Mesendoderm (in vitro differentiated cells): ENCODE results near the gene CNOT11.
"Not testable (repeated sequence)": the region's sequence is repeated elsewhere in the genome, so short reads cannot be mapped to it uniquely, and the experiment has no call there.

ENCODE experiments used
- DNase-seq: peaks from one replicate; pipeline ENCODE4 v3.0.0; 2013
- H2AK5ac ChIP-seq: 2 replicates; pipeline ENCODE4 v1.6.1; 2013; ENCODE audit warnings: low read length, inconsistent platforms
- H2BK120ac ChIP-seq: 2 replicates; pipeline ENCODE4 v1.6.1; 2013; ENCODE audit warnings: low read depth, mild to moderate bottlenecking, low read length, moderate library complexity, mixed read lengths
- H2BK15ac ChIP-seq: replicated peaks from 2 replicates; pipeline ENCODE4 v1.6.1; 2013; ENCODE audit warnings: low read depth, mild to moderate bottlenecking, moderate library complexity
- H2BK5ac ChIP-seq: 2 replicates; pipeline ENCODE4 v1.6.1; 2013; ENCODE audit warnings: low read length, inconsistent platforms
- H3K18ac ChIP-seq: 2 replicates; pipeline ENCODE4 v1.6.1; 2013; ENCODE audit warnings: mild to moderate bottlenecking, low read length, mixed read lengths
- H3K23ac ChIP-seq: one replicate; pipeline ENCODE4 v1.6.1; 2013; ENCODE audit warnings: low read length
- H3K27ac ChIP-seq: 2 replicates; pipeline ENCODE4 v1.5.1; 2013; ENCODE audit warnings: low read depth, mild to moderate bottlenecking, inconsistent platforms, low read length, moderate library complexity
- H3K27me3 ChIP-seq: 2 replicates; pipeline ENCODE4 v1.6.1; 2013; ENCODE audit warnings: low read length, control low read depth, mild to moderate bottlenecking, inconsistent platforms; ENCODE audit not compliant: insufficient read depth, poor library complexity
- H3K36me3 ChIP-seq: 2 replicates; pipeline ENCODE4 v1.6.1; 2013; ENCODE audit warnings: low read length, inconsistent platforms; ENCODE audit not compliant: control insufficient read depth, insufficient read depth
- H3K4ac ChIP-seq: one replicate; pipeline ENCODE4 v1.6.1; 2013; ENCODE audit warnings: low read depth, mild to moderate bottlenecking, low read length, moderate library complexity
- H3K4me1 ChIP-seq: 2 replicates; pipeline ENCODE4 v1.6.1; 2013; ENCODE audit warnings: low read depth, low read length, inconsistent platforms; ENCODE audit not compliant: control insufficient read depth
- H3K4me2 ChIP-seq: 2 replicates; pipeline ENCODE4 v1.6.1; 2013; ENCODE audit warnings: low read length
- H3K4me3 ChIP-seq: 2 replicates; pipeline ENCODE4 v1.5.1; 2013; ENCODE audit warnings: mild to moderate bottlenecking, low read length
- H3K56ac ChIP-seq: one replicate; pipeline ENCODE4 v1.6.1; 2013; ENCODE audit warnings: low read length
- H3K79me1 ChIP-seq: 2 replicates; pipeline ENCODE4 v1.6.1; 2013; ENCODE audit warnings: low read length, inconsistent platforms
- H3K79me2 ChIP-seq: 2 replicates; pipeline ENCODE4 v1.6.1; 2013; ENCODE audit warnings: mild to moderate bottlenecking, low read length; ENCODE audit not compliant: control insufficient read depth, insufficient read depth
- H3K9ac ChIP-seq: 2 replicates; pipeline ENCODE4 v1.6.1; 2013; ENCODE audit warnings: low read length, inconsistent platforms
- H4K5ac ChIP-seq: one replicate; pipeline ENCODE4 v1.6.1; 2013; ENCODE audit warnings: low read length
- H4K8ac ChIP-seq: one replicate; pipeline ENCODE4 v1.6.1; 2013; ENCODE audit warnings: low read depth, mild to moderate bottlenecking, control low read depth, low read length, moderate library complexity
- WGBS: extraction: QIAGEN DNeasy Blood & Tissue Kit; methylation state at CpG from one replicate; pipeline ENCODE4 v1.1.7; 2013; ENCODE audit warnings: low lambda C conversion rate, missing lambda C conversion rate; ENCODE audit not compliant: insufficient coverage; ENCODE audit errors: extremely low coverage; 5-methylcytosine and 5-hydroxymethylcytosine counted together

Gene CNOT11

DNA sequence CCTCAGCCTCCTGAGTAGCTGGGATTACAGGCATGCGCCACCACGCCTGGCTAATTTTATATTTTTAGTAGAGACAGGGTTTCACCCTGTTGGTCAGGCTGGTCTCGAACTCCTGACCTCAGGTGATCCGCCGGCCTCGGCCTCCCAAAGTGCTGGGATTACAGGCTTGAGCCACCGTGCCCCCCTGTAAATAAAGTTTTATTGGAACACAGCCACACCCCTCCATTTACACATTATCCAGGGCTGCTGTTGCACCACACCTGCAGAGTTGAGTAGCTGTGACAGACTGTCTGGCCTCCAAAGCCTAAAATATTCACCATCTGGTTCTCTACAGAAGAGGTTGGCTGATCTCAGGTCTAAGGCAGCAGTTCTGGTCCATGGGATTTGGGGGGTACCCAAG is 32.6 kb upstream of the CNOT11 start:
- H3K23ac ChIP-seq, DNase-seq, H3K18ac ChIP-seq, H3K4me1 ChIP-seq, H2BK120ac ChIP-seq, H3K4me2 ChIP-seq, H3K4ac ChIP-seq, H3K27me3 ChIP-seq, H3K36me3 ChIP-seq, H2AK5ac ChIP-seq, H2BK15ac ChIP-seq, H3K4me3 ChIP-seq, H3K56ac ChIP-seq, H2BK5ac ChIP-seq, H3K79me2 ChIP-seq, H3K9ac ChIP-seq, H3K79me1 ChIP-seq, H4K5ac ChIP-seq, H3K27ac ChIP-seq, H4K8ac ChIP-seq: not testable (repeated sequence)
- no CpG with 5 or more reads among the region's 7 CpGs for WGBS

DNA sequence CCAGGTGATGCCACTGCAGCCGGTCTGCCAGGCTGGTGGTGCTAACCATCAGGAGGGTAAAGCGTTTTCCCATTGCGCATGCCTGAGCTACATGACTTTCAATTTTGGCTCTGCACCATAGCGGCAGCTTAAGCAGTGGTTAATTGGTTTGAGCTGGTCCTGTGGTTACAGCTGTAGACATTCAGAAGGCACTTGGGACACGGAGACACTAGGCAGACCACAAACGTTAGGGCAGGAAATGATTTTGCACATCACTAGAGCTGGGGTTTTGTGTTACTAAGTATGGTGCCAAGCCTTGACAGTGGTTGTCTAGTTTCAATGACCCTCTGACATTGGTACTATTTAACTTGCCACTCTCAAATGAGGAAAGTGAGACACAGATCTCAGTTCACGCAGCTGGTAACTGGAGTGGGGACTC is 28.9 kb upstream of the CNOT11 start:
- H3K36me3 ChIP-seq, result no peaks in the 10 kb centered on the region
- H3K79me1 ChIP-seq, result no peaks in the 10 kb centered on the region
- H3K4me3 ChIP-seq, result no peak overlapping the region
- no peak overlapping the region for H2AK5ac ChIP-seq
- H3K4me2 ChIP-seq, result no peak overlapping the region
- H2BK5ac ChIP-seq, result no peak overlapping the region
- no peak overlapping the region for H4K5ac ChIP-seq
- H2BK120ac ChIP-seq, result no peak overlapping the region
- WGBS, result no CpG with 5 or more reads among the region's 7 CpGs
- no peak overlapping the region for H2BK15ac ChIP-seq
- DNase-seq, result no peak
- H3K27me3 ChIP-seq, result no peaks in the 10 kb centered on the region
- H3K56ac ChIP-seq, result no peak overlapping the region
- H3K23ac ChIP-seq, result no peak overlapping the region
- H4K8ac ChIP-seq, result no peak overlapping the region
- no peak overlapping the region for H3K27ac ChIP-seq
- no peak overlapping the region for H3K18ac ChIP-seq
- no peaks in the 10 kb centered on the region for H3K4me1 ChIP-seq
- no peak overlapping the region for H3K4ac ChIP-seq
- H3K79me2 ChIP-seq, result no peaks in the 10 kb centered on the region
- H3K9ac ChIP-seq, result no peak overlapping the region

DNA sequence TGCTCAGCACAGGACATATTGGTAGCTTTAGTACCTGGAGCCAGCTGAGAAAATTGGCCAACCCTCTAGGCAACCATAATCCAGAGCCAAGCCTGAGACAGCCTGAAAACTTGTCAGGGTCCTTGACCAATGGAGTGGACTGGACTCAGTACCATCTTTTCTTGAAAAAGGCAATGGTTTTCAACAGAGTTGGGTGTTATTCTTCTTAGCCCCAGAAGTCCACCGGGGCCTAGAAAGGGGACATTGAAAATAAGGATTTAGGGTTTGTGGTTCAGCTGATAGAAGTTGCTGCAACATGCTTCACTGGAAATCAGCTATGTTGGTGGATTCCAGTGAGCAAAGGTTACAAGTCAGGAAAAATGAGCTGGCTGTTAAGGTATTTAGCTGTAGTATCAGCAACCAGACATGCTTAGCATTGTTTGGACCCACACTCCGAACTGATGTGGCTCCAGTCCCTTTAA is 22.1 kb upstream of the CNOT11 start:
- WGBS, result no CpG with 5 or more reads among the region's 2 CpGs
- no peak for DNase-seq
- no peak overlapping the region for H3K27ac ChIP-seq

DNA sequence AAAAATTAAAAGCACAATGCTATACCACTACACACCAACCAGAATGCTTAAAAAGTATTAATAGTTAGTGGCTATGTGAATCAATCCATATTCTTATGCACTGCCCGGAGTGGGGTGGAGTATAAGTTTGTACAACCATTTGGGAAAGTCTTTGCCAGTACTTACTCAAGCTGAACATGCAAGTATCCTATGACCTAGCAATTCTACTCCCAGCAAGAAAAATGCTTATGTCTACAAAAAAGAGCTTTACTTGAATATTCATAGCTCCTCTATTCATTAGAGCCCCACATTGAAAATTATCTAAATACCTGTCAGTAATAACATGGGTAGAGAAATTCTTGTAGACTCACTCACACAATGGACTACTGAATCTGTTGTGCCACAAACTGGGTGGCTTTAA is 21.4 kb upstream of the CNOT11 start:
- Histone ChIP-seq H3K27ac (no peak overlapping the region), H3K36me3 (no peaks in the 10 kb centered on the region), H3K4me2 (no peak overlapping the region), H3K27me3 (no peaks in the 10 kb centered on the region), H2BK15ac (no peak overlapping the region), H3K4me3 (no peak overlapping the region), H4K8ac (no peak overlapping the region), H4K5ac (no peak overlapping the region), H2BK5ac (no peak overlapping the region), H3K4ac (no peak overlapping the region), H3K79me1 (no peaks in the 10 kb centered on the region), H3K23ac (no peak overlapping the region), H3K56ac (no peak overlapping the region), H3K79me2 (no peaks in the 10 kb centered on the region), H3K18ac (no peak overlapping the region), H3K4me1 (no peaks in the 10 kb centered on the region), H3K9ac (no peak overlapping the region), H2BK120ac (no peak overlapping the region), H2AK5ac (no peak overlapping the region)
- DNase-seq, result no peak
- WGBS, result no CpG with 5 or more reads among the region's 1 CpG

More for the DNA sequence above, 22.1 kb upstream of the CNOT11 start:
- H3K4me2 ChIP-seq, result no peak overlapping the region
- no peaks in the 10 kb centered on the region for H3K36me3 ChIP-seq
- no peak overlapping the region for H3K56ac ChIP-seq
- H3K79me1 ChIP-seq, result no peaks in the 10 kb centered on the region
- no peak overlapping the region for H4K8ac ChIP-seq
- no peak overlapping the region for H3K4me3 ChIP-seq
- no peaks in the 10 kb centered on the region for H3K27me3 ChIP-seq
- H3K18ac ChIP-seq, result no peak overlapping the region
- no peak overlapping the region for H4K5ac ChIP-seq
- H2AK5ac ChIP-seq, result no peak overlapping the region
- H2BK15ac ChIP-seq, result no peak overlapping the region
- H3K4me1 ChIP-seq, result no peaks in the 10 kb centered on the region
- H3K79me2 ChIP-seq, result no peaks in the 10 kb centered on the region
- H3K4ac ChIP-seq, result no peak overlapping the region
- no peak overlapping the region for H2BK120ac ChIP-seq
- no peak overlapping the region for H3K23ac ChIP-seq
- H3K9ac ChIP-seq, result no peak overlapping the region
- no peak overlapping the region for H2BK5ac ChIP-seq

DNA sequence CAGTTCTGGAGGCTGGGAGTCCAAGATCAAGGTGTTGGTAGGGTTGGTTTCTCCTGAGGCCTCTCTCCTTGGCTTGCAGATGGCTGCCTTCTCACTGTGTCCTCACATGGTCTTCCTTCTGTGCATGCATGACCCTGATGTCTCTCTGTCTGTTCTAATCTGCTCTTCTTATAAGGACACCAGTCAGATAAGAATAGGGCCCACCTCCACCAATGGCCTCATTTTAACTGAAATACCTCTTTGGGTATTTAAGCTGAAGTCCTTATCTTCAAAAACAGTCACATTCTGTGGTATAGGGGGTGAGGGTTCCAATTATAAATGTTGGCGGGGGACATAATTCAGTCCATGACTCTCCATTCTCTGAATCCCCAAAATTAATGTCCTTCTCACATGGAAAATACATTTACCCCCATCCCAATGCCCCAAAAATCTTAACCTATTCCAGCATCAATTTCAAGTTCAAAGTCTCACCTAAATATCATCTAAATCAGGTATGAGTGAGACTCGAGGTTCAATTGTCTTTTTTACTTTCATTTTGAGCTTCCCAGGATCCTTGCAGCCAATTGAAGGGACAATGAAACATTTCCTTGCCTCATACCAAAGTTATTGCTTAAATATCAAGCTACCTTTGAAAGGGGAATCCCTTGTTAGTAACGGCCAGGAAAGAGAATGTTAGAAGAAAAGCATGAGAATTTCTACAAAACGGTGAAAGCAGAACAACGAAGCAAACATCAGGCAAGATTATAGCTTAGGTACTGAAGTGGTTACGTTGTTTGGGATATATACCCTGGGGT is 20.6 kb upstream of the CNOT11 start:
- no peak overlapping the region for H3K18ac ChIP-seq
- H3K36me3 ChIP-seq, result no peaks in the 10 kb centered on the region
- no peaks in the 10 kb centered on the region for H3K4me1 ChIP-seq
- no peak overlapping the region for H3K56ac ChIP-seq
- no peak for DNase-seq
- no peaks in the 10 kb centered on the region for H3K79me1 ChIP-seq
- H3K79me2 ChIP-seq, result no peaks in the 10 kb centered on the region
- no peak overlapping the region for H4K5ac ChIP-seq
- H3K9ac ChIP-seq, result no peak overlapping the region
- WGBS, result no CpG with 5 or more reads among the region's 6 CpGs
- H3K23ac ChIP-seq, result no peak overlapping the region
- no peak overlapping the region for H3K4ac ChIP-seq
- H3K27me3 ChIP-seq, result no peaks in the 10 kb centered on the region
- no peak overlapping the region for H3K4me2 ChIP-seq
- H2AK5ac ChIP-seq, result no peak overlapping the region
- H2BK120ac ChIP-seq, result no peak overlapping the region
- no peak overlapping the region for H4K8ac ChIP-seq
- H3K27ac ChIP-seq, result no peak overlapping the region
- H2BK5ac ChIP-seq, result no peak overlapping the region
- H3K4me3 ChIP-seq, result no peak overlapping the region
- H2BK15ac ChIP-seq, result no peak overlapping the region

DNA sequence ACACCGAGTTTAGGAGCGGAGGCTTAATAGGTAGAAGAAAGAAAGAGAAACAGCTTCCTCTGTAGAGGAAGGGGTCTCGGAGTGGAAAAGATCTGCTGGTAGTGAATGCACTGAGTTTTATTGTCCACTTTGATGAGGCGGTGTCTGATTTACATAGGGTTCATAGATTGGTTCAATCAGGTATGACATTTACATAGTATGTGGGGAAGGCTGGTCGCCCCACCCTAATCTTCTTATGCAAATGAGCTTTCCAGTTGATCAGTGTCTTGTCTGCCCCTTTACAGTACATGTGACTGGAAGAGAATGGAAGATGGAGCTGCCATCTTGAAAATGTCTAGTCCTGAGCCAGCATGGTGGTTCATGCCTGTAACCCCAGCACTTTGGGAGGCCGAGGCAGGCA is 19.9 kb upstream of the CNOT11 start:
- no peak overlapping the region for H3K4ac ChIP-seq
- no peak overlapping the region for H3K56ac ChIP-seq
- no peaks in the 10 kb centered on the region for H3K27me3 ChIP-seq
- H3K18ac ChIP-seq, result no peak overlapping the region
- H3K4me2 ChIP-seq, result no peak overlapping the region
- no peaks in the 10 kb centered on the region for H3K79me2 ChIP-seq
- no peak overlapping the region for H2BK120ac ChIP-seq
- no peak overlapping the region for H3K9ac ChIP-seq
- no peak overlapping the region for H3K4me3 ChIP-seq
- no peaks in the 10 kb centered on the region for H3K36me3 ChIP-seq
- H2BK15ac ChIP-seq, result no peak overlapping the region
- no peak for DNase-seq
- no peak overlapping the region for H3K27ac ChIP-seq
- H3K4me1 ChIP-seq, result no peaks in the 10 kb centered on the region
- no peak overlapping the region for H4K8ac ChIP-seq
- no peak overlapping the region for H3K23ac ChIP-seq
- no peak overlapping the region for H4K5ac ChIP-seq
- WGBS, result no CpG with 5 or more reads among the region's 6 CpGs
- H3K79me1 ChIP-seq, result no peaks in the 10 kb centered on the region
- no peak overlapping the region for H2AK5ac ChIP-seq
- no peak overlapping the region for H2BK5ac ChIP-seq
